Nephron (organoid): ENCODE measurements around the gene CST3.
A peak's percentile ranks its signal among the peaks of the same experiment; 100 is the strongest.

Experiments used
- H3K27ac Mint-ChIP-seq, 3 experiments: 2 replicates each; pipeline ENCODE4 v1.8.0; 2020; ENCODE audit warnings: mixed read lengths in 3 of 3, mild to moderate bottlenecking in 2 of 3, moderate library complexity in 1 of 3
- H3K27me3 Mint-ChIP-seq: 2 replicates; pipeline ENCODE4 v1.8.0; 2021; ENCODE audit warnings: low read depth, mild to moderate bottlenecking, moderate library complexity, mixed read lengths
- H3K36me3 Mint-ChIP-seq: 2 replicates; pipeline ENCODE4 v1.8.0; 2020; ENCODE audit warnings: low read depth, mixed read lengths
- H3K4me1 Mint-ChIP-seq: 2 replicates; pipeline ENCODE4 v1.8.0; 2020; ENCODE audit warnings: mixed read lengths
- H3K4me3 Mint-ChIP-seq, 3 experiments: 2 replicates each; pipeline ENCODE4 v1.8.0; 2020; ENCODE audit warnings: mild to moderate bottlenecking in 3 of 3, mixed read lengths in 3 of 3, moderate library complexity in 2 of 3
- H3K9me3 Mint-ChIP-seq: 2 replicates; pipeline ENCODE4 v1.8.0; 2020; ENCODE audit warnings: mixed read lengths
- CTCF ChIP-seq, 3 experiments: fragments of 200-600 bp; sonication (generic); IDR thresholded peaks; one replicate each; pipeline ENCODE4 v1.5.0; 2021; ENCODE audit warnings: antibody characterized with exemption in 3 of 3; ENCODE audit not compliant: unreplicated experiment in 3 of 3

CST3 gene

GRCh38 chr20:23632711-23633573 lies 4.8 kb downstream of the CST3 start:
- Mint-ChIP-seq H3K27ac (no peak overlapping the region), H3K9me3 (no peaks in the 10 kb centered on the region), H3K36me3 (peaks cover 9% of the 10 kb centered on the region), H3K4me1 (peaks cover 27% of the 10 kb centered on the region), H3K27me3 (no peaks in the 10 kb centered on the region), H3K4me3 (peak overlapping the region in 1 of 3 experiments; percentile 49)
- TF ChIP-seq CTCF (IDR thresholded peaks at IDR 0.05; ENCODE audit: unreplicated experiment in 3 of 3): no peak

DNA sequence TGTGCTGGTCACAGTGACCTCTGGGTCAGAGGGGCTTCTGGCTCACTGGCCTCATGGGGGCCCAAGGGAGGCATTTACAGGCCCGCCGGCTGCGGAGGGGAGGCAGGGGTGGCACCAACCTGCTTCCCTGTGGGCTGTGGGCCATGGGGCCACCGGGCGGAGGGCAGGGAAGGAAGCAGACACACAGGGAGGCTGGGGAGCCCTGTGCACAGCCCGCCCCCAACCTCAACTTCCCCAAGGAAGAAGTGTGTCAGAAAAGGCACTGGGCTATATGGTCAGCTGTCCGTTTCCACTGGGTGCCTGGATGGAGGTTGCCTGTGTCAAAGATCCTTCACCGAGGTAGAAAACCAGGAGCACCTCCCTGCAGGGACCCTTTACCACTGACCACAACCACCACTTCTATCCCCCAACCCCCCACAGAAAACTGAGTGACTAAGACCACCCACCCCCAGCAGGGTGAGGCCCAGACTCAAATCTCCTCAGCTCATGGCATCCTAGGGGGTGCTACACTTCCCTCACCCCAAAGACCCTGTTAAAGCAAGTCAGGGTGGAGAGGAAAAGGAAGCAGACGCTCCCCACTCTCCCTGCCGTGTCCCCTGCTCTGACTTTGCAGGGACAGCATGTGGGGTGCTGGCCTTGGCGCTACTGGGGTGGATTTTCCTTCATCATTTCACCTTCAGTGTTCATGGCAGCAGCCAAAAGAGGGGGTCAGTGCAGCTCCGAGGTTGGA lies 5.6 kb downstream of the CST3 start:
- Mint-ChIP-seq H3K9me3 (no peaks in the 10 kb centered on the region), H3K27me3 (no peaks in the 10 kb centered on the region), H3K4me1 (peaks cover 27% of the 10 kb centered on the region), H3K27ac (no peak overlapping the region), H3K4me3 (no peak overlapping the region), H3K36me3 (peaks cover 9% of the 10 kb centered on the region)
- no peak for TF ChIP-seq CTCF (IDR thresholded peaks at IDR 0.05; ENCODE audit: unreplicated experiment in 3 of 3)

- TF ChIP-seq CTCF (IDR thresholded peaks at IDR 0.05; ENCODE audit: unreplicated experiment in 3 of 3): no peak
- Mint-ChIP-seq H3K27me3 (no peaks in the 10 kb centered on the region), H3K4me1 (peaks cover 18% of the 10 kb centered on the region)
Observed at GRCh38 chr20:23631226-23631822, 6.4 kb downstream of the CST3 start.

GRCh38 chr20:23630392-23630849 lies 7.3 kb downstream of the CST3 start:
- TF ChIP-seq CTCF (IDR thresholded peaks at IDR 0.05; ENCODE audit: unreplicated experiment in 3 of 3): no peak
- Mint-ChIP-seq H3K4me3 (no peak overlapping the region), H3K27ac (no peak overlapping the region), H3K4me1 (peaks cover 16% of the 10 kb centered on the region), H3K27me3 (no peaks in the 10 kb centered on the region), H3K36me3 (peaks cover 14% of the 10 kb centered on the region), H3K9me3 (no peaks in the 10 kb centered on the region)

More at GRCh38 chr20:23631226-23631822, 6.4 kb downstream of the CST3 start:
- Mint-ChIP-seq H3K4me3 (no peak overlapping the region), H3K27ac (no peak overlapping the region), H3K36me3 (peaks cover 14% of the 10 kb centered on the region), H3K9me3 (no peaks in the 10 kb centered on the region)

- Mint-ChIP-seq H3K27me3 (no peaks in the 10 kb centered on the region), H3K36me3 (peaks cover 13% of the 10 kb centered on the region), H3K4me1 (peaks cover 14% of the 10 kb centered on the region), H3K9me3 (no peaks in the 10 kb centered on the region), H3K4me3 (no peak overlapping the region), H3K27ac (no peak overlapping the region)
- TF ChIP-seq CTCF (IDR thresholded peaks at IDR 0.05; ENCODE audit: unreplicated experiment in 3 of 3): no peak
Observed at GRCh38 chr20:23629542-23630391, 8.0 kb downstream of the CST3 start.
